T1000 (cell line): ENCODE results near the gene MUC5B.
"Not testable (repeated sequence)": the region's sequence is repeated elsewhere in the genome, so short reads cannot be mapped to it uniquely, and the experiment has no call there.

Experiments
- DNase-seq: peaks from one replicate; lab custom pipeline; 2025; ENCODE audit warnings: mixed read lengths; lab: John Stamatoyannopoulos, UW

The MUC5B gene

DNA sequence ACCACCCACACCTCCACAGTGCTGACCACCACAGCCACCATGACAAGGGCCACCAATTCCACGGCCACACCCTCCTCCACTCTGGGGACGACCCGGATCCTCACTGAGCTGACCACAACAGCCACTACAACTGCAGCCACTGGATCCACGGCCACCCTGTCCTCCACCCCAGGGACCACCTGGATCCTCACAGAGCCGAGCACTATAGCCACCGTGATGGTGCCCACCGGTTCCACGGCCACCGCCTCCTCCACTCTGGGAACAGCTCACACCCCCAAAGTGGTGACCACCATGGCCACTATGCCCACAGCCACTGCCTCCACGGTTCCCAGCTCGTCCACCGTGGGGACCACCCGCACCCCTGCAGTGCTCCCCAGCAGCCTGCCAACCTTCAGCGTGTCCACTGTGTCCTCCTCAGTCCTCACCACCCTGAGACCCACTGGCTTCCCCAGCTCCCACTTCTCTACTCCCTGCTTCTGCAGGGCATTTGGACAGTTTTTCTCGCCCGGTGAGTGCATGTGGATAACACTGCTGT, 28.4 kb downstream of the MUC5B start:
- DNase-seq, result no peak

- DNase-seq, result no peak
Observed at GRCh38 chr11:1252371-1253102, 29.7 kb downstream of the MUC5B start.

DNA sequence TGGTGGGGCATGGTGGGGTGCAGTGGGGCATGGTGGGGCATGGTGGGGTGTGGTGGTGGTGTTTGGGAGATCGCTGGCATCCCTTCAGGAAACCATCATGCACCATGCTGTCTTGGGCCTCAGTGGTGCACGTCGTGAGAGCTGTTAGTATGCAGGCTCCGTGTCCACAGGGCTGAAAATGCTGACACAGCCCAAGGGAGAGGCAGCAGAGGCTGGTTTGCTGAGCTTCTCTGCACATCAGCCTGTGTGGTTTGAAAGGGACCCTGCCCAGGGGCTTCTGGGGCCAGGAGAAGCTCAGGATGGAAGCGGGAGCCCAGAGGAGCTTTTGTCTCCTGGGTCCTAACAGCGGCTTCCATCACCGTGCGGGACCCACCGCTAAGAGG, 30.2 kb downstream of the MUC5B start:
- DNase-seq, result no peak

DNA sequence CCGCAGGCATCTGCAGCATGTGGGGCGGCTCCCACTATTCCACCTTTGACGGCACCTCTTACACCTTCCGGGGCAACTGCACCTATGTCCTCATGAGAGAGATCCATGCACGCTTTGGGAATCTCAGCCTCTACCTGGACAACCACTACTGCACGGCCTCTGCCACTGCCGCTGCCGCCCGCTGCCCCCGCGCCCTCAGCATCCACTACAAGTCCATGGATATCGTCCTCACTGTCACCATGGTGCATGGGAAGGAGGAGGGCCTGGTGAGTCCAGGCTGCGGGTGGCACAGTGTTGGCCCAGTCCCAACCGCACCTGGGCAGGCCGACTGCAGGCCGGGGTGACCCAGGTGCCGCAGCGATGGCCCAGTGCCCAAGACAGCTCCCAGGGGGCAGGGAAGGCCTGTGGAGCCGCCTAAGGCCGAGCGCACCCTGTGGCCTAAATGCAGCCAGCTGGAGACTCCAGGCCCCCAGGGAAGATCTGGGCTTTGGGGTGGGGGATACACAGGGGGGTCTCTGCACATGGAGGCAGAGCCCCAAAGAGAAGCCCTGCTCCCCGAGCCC, 31.3 kb downstream of the MUC5B start:
- no peak for DNase-seq

DNA sequence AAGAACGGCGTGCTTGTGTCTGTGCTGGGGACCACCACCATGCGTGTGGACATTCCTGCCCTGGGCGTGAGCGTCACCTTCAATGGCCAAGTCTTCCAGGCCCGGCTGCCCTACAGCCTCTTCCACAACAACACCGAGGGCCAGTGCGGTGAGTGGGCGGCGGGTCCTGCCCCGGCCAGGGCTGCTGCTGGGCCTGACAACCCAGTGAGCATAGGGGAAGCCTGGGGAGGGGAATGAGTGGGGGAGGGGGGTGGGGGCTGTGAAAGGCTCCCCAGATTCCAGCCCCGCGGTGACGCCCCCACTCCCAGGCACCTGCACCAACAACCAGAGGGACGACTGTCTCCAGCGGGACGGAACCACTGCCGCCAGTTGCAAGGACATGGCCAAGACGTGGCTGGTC, 31.9 kb downstream of the MUC5B start:
- no peak for DNase-seq

DNA sequence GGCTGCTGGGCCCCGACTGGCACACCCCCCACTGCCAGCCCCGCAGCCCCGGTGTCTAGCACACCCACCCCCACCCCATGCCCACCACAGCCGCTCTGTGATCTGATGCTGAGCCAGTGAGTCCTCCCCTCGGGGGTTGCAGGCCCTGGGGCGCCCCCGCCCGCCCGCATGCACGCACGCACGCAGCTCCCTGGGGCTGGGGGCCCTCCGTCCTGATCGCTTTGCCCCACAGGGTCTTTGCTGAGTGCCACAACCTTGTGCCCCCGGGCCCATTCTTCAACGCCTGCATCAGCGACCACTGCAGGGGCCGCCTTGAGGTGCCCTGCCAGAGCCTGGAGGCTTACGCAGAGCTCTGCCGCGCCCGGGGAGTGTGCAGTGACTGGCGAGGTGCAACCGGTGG, 32.3 kb downstream of the MUC5B start:
- DNase-seq, result no peak

DNA sequence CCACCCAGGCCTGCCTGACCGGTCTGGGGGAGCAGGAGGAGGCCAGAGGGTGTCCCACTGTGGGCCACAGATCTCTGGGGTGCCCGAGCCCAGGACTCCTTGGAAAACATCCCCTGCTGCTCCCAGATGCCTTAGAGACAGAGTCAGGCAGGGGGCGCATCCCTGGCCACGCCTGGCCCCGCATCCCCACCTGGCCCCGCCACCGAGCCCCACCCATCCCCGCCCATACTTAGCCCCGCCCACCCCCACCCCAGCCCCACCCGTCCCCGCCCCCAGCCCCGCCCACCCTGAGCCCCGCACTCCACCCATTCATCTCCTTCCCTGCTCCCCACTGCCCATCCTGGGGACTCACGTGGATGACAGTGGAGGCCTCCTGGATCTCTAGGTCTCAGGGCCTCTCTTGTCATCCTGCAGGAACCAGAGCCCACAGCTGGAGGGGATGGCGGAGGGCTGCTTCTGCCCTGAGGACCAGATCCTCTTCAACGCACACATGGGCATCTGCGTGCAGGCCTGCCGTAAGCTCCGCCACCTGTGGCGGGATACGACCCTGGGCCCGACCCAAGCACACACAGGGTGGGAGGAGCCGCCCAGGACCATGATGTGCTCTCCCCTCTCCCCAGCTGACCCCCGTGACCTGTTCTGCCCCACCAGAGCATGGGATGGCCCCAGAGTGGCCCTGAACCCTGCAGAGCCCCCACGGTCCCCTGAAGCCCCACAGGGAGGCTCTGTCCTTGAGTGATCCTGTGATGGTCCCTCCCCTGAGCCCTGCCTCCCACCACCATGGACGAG, 33.6 kb downstream of the MUC5B start:
- DNase-seq, result no peak

DNA sequence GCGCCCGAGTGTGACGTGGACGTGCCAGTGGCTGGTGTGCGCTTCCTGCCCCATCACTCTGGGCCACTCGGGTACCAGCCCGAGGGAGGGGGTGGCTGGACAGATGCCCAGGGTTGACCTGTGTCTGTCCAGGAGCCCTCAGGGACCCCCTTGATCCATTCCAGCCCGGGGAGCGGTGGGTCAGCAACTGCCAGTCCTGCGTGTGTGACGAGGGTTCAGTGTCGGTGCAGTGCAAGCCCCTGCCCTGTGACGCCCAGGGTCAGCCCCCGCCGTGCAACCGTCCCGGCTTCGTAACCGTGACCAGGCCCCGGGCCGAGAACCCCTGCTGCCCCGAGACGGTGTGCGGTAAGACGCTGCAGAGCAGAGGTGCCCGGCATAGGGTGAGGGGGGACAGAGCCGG, 34.5 kb downstream of the MUC5B start:
- no peak for DNase-seq

DNA sequence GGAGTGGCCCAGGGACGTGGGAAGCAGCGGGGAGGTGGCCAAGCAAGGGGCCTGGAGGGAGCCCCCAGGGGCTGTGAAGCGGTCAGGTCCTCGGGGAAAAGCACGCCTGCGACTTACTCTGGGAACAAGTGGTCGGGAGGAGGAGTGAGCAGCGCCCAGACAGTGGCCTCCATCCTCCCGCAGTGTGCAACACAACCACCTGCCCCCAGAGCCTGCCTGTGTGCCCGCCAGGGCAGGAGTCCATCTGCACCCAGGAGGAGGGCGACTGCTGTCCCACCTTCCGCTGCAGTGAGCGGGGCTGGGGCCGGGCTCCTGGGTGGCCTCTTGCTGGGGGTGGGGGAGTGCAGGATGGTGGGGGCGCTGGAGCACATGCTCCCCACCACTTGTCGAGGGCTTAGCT, 35.0 kb downstream of the MUC5B start:
- no peak for DNase-seq

DNA sequence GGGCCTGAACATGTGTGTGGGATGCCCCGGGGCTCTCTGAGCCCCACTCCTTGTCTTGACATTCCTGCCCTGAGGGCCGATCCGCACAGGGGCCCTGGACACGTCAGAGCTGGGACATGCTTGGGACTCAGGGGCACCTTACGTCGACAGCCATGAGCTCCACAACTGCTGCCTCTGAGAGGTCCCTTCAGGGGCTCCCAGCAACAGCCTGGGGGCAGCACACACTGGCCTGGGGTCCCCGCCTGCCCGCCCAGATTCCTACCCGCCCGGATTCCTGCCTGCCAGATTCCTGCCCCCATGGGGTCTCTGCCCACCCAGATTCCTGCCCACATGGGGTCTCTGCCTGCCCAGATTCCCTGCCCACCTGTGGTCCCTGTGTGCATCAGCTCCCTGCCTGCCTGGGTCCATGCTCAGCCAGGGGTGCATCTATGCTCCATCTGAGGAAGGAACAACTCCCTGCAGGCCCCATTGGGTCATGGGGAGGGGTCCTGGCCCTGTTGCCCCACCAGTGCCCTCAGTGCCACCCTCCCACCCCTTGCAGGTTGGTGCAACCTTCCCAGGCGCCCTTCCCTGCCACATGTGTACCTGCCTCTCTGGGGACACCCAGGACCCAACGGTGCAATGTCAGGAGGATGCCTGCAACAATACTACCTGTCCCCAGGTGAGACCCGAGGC, 35.7 kb downstream of the MUC5B start:
- no peak for DNase-seq

DNA sequence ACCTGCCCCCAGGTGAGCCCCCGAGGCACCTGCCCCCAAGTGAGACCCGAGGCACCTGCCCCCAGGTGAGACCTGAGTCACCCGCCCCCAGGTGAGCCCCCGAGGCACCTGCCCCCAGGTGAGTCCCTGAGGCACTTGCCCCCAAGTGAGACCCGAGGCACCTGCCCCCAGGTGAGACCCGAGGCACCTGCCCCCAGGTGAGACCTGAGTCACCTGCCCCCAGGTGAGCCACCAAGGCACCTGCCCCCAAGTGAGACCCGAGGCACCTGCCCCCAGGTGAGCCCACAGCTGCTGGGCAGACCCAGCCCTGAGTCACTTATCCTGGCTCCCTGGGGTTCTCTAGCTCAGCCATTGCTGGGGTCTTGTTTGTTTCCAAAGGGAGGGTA, 36.2 kb downstream of the MUC5B start:
- DNase-seq, result no peak

GRCh38 chr11:1259561-1259960, 36.7 kb downstream of the MUC5B start:
- DNase-seq, result no peak

- no peak for DNase-seq
Observed at GRCh38 chr11:1260023-1260501, 37.2 kb downstream of the MUC5B start.

DNA sequence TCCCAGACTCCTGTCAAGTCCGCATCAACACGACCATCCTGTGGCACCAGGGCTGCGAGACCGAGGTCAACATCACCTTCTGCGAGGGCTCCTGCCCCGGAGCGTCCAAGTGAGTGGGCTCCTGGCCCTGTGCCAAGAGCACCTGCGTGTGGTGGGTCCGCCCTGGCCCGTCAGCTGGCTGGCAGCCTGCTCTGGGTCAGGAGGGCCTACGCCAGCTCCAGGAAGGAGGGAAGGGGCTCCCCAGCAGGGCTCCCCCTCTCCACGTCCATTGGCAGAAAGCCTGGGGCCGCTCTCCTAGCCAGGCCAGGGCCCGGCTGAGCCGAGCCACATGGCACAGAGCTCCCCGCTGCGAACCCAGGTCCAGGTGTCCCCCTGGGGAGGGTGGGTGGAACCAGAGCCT, 37.8 kb downstream of the MUC5B start:
- DNase-seq, result no peak

- DNase-seq, result no peak
Observed at GRCh38 chr11:1261241-1262071, 38.6 kb downstream of the MUC5B start.

DNA sequence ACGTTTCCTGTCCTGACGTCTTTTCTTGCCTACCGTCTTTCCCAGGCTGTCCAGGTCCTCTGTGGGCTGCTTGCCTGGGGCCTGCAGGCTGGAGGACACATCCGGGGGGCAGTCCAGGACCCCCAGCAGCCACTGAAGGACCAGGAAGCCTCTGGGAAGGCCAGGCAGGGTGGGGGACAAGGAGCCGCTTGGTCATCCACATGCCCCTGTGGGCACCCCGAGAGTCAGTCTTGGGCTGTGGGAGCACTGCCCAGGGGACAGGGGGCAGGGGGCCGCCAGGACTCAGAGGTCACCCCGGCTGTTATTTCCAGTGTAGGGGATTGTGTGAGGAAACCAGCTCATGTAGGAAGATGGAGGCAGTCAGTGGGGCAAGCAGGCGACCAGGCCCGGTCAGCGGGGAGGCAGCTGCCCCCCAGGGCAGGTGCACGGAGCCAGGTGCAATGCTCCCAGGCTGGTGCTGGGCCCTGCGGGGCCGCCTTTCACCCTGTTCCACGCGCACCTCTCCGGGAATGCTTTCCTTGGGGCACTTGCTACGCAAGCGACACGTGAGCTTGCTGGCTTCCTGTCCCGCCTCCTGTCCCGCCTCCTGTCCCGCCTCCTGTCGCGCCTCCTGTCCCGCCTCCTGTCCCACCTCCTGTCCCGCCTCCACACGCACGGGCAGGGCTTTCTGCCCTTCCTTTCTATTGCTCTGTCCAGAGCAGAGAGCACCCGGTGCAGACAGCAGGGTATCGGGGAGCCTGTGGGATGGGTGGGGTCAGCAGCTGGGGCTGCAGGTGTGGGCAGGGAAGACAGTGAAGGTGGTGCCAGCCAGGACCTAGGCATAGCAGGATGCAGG, 39.5 kb downstream of the MUC5B start:
- DNase-seq, result peak; percentile 63

DNA sequence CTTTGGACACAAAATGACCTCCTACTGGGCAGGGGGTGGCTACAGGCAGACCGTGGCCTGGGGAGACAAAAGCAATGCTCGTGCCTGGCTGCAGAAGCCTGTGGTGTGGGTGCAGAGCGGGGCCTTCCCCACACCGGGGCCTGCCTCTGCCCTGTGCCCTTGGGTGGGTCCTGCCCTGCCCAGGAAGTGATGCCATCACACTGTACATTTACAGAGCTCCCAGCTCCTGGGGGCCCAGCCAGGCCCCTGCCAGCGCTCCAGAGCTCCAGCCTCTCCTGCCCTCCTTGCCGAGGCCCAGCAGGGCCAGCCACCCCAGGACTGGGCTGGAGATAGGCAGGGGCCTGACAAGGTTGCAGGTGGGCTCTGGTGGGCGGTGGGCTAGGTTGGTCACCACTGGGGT, 40.1 kb downstream of the MUC5B start:
- no peak for DNase-seq

DNA sequence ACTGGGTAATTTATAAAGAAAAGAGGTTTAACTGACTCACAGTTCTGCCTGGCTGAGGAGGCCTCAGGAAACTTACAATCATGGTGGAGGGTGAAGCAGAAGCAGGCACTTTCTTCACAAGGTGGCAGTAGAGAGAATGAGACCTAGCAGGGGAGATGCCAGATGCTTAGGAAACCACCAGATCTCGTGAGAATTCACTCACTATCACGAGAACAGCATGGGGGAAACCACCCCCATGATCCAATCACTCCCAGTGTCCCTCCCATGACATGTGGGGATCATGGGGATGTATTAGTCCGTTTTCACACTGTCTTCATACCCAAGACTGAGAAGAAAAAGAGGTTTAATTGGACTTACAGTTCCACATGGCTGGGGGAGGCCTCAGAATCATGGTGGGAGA, 41.6 kb downstream of the MUC5B start:
- DNase-seq, result not testable (repeated sequence)

DNA sequence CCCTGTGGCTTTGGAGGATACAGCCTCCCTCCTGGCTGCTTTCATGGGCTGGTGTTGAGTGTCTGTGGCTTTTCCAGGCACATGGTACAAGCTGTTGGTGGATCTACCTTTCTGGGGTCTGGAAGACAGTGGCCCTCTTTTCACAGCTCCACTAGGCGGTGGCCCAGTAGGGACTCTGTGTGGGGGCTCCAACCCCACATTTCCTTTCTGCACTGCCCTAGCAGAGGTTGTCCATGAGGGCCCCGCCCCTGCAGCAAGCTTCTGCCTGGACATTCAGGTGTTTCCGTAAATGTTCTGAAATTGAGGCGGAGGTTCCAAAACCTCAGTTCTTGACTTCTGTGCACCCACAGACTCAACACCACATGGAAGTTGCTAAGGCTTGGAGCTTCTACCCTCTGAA, 42.6 kb downstream of the MUC5B start:
- DNase-seq, result not testable (repeated sequence)

- DNase-seq, result not testable (repeated sequence)
Observed at GRCh38 chr11:1266976-1267375, 44.1 kb downstream of the MUC5B start.
